ENCODE measurements around the gene STS.

Gene STS, protein sequence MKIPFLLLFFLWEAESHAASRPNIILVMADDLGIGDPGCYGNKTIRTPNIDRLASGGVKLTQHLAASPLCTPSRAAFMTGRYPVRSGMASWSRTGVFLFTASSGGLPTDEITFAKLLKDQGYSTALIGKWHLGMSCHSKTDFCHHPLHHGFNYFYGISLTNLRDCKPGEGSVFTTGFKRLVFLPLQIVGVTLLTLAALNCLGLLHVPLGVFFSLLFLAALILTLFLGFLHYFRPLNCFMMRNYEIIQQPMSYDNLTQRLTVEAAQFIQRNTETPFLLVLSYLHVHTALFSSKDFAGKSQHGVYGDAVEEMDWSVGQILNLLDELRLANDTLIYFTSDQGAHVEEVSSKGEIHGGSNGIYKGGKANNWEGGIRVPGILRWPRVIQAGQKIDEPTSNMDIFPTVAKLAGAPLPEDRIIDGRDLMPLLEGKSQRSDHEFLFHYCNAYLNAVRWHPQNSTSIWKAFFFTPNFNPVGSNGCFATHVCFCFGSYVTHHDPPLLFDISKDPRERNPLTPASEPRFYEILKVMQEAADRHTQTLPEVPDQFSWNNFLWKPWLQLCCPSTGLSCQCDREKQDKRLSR

DNA sequence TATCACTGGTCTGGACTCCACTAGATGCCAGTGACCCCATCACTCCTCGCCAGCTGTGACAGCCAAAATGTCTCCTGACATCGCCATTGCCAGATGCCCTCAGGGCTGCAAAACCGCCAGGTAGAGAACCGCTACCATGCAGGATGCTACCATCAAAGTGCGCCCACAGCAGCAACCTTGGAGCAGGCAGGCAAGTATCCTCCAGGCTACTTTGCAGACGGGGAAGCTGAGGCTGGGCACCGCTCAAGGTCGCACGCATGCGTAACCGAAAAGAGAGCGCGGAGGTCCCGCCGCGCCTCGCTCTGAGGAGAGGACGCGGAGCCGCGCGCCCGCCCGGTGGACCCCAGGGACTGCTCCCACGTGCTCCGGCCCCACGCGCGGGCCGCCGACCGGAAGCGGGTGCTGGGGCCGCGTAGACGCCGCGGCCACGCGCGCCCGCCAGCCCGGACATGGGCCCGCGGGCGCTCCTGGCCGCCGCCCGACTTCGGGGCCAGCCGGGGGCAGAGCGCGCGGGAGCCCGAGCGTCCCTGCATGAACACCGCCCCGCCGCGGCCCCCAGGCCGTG is at the start of gene STS:
Gene STS (plus strand): TSS at position 300 of the 565 bp plus-strand sequence. CDS start 105,488 bp downstream, outside the sequence.
- DNase-seq (ENCODE audit: low read depth in 2 of 2), result peak in 1 of 2 donors; percentile 1

DNA sequence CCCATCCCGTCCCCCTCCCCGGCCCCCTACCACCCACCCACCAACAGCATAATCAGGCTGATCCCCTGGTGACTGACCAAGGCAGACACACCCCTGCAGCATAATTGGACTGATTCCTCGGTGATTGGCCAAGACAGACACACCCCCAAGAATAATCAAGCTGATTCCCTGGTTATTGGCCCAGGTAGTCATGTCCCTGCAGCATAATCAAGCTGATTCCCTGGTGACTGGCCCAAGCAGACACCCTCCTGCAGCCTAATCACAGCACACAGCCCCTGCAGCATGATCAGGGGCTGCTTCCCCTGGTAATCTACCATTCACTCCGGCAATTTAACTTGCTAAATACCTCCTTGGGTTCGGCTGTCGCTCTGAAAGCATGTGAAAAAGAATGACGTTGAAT is 47.5 kb upstream of the STS start:
- no peak for DNase-seq (ENCODE audit: low read depth in 2 of 2)

DNA sequence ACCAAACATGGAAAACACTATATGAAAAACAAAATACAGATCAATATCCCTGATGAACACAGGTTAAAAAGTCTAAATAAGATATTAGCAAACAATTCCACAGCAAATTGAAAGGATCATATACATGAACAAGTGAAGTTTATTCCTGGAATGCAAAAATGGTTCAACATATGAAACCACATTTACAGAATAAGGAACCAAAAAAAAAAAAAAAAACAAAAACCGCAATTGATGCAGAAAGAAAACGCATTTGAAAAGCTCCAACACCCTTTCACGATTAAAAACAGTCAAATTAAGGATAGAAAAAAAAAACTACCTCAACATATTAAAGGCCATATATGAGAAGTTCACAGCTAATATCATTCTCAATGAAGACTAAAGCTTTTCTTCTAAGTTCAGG is 45.4 kb upstream of the STS start:
- DNase-seq (ENCODE audit: low read depth in 2 of 2), result no peak

DNA sequence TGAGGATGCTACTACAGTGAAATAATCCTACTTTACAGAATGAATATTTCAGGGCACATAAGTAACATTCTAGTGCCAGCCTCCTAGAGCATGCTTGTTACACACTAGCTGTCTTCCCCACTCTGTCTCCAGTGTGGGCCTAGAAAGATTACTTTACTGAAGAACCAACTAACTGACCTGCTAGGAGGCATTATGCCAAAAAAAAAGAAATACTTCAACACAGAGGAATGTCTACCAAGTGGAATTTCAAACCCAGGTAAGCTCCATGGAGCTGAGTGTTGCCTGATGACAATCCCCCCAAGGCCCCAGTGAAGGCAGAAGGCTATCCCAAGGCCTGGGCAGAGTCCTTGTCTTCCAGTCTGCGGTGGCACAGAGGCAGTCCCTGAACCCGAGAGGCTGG is 40.9 kb upstream of the STS start:
- no peak for DNase-seq (ENCODE audit: low read depth in 2 of 2)

DNA sequence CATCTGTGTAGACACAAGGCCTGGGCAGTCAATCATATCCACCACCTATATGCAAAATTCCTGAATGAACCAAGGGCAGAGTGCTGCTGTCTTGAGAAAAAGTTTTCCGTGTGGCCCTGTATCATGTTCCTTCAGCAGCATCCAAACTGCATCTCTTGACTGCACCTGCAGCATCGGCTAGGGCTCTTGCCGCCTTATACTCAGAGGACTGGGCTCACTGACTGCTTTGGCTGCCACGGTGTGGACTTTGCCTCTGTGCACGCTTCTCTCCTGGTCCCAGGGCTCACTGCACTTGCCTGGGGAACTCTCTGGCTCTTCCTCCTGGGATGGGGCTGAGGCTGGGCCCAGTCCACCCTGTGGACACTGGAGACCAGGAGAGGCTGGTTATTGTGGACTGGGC is 39.5 kb upstream of the STS start:
- DNase-seq (ENCODE audit: low read depth in 2 of 2), result no peak

DNA sequence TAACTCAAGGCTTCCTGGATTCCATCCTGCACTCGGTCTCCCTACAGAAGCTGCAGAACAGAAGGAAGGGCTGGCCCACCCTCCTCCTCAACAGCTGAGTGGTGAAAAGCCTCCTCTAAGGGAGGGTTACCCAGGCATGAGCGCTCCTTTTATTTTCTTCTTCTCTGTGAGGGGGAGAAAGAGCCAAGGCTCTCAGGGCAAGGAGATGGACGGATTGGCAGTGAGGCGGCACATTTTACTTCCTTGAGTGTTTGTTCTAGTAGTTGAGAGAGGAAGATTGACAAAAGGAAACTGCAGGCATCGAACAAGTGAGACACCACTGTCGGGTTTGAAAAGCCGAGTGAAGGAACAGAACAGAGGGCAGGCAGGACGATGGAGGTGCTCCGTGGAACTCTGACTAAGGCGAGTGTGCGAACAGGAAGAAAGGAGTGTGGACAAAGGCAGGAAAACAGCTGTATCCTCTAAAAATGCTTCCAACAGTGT is 38.4 kb upstream of the STS start:
- DNase-seq (ENCODE audit: low read depth in 2 of 2), result no peak

DNA sequence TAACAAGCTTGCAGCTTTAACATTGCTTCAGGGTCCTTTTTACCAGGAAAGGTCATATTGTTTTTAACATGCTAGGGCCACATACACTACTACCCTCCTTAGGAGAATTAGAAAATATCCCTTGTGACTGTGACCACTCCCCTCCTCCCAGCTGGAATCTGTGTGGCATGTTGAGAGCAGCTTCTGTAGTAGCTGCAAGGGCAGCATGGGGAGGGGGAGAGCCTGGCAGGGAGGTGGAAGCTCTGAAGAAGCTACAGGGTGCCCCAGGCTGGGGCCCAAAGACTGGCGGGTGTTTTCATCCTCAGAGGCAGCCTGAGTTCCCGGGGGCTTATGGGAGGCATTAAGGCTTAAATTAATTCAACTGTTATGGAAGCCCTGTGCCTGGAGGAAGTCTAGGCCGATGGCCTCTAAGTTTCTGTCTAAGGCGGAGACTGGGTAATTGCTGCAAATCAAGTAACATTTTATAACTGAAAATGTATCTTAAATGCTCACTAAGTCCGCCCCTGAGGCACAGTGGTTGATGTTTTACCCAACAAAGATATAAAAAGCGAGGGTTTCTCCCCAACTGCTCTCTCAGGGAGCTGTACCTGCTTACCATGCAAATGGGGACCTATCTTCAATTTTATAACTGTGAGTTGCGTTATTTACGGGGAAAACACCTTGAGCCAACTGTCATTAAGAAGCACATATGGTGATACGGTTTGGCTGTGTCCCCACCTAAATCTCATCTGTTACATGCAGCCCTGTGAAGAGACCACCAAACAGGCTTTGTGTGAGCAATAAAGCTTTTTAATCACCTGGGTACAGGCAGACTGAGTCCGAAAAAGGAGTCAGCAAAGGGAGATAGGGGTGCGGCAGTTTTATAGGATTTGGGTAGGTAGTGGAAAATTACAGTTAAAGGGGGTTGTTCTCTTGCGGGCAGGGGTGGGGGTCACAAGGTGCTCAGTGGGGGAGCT is 37.4 kb upstream of the STS start:
- DNase-seq (ENCODE audit: low read depth in 2 of 2), result no peak

DNA sequence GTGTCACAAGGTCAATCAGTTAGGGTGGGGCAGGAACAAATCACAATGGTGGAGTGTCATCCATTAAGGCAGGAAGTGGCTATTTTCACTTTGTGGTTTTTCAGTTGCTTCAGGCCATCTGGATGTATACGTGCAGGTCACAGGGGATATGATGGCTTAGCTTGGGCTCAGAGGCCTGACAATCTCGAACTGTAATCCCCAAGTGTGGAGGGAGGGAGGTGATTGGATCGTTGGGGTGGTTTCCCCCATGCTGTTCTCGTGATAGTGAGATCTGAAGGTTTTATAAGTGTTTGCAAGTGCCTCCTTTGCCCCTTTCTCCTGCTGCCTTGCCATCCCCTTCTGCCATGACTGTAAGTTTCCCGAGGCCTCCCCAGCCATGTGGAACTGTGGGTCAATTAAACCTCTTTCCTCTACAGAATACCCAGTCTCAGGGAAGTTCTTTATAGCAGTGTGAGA is 36.7 kb upstream of the STS start:
- DNase-seq (ENCODE audit: low read depth in 2 of 2), result no peak

DNA sequence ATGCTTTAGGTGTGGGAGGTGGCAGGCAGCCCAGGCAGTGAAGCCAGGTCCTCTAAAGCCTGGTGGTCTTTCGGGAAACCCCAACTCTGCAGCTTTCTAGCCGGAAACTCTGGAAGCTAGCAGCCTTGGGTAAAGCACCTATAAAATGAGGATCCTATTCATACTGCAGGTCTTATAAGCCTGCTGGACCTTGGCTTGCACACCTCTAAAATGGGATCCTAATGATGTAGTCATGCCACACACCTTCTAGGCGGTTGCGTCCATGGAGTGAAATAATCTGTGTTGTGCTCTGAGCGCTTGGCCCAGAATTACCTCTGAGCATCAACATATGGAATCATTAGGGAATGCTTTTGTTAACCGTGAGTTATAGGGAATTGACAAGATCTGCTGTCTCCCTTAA is 36.0 kb upstream of the STS start:
- no peak for DNase-seq (ENCODE audit: low read depth in 2 of 2)

DNA sequence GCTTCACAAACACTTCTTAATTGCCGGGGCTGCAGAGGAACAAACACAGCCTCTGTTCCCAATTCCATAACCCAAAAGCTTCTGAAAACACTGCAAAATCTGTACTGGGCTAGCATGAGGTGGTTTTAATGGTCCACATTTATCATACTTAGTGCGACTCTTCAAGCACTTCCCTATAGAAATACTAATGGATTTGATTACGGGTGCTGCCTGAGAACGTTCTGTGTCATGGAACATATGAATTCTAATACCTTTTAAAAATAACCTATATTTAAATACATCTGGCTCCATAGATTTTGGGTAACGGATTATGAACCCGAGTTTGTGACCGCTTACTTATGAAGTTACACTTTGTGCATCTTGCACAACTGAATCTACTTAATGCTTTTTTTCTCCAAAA is 35.4 kb upstream of the STS start:
- no peak for DNase-seq (ENCODE audit: low read depth in 2 of 2)

DNA sequence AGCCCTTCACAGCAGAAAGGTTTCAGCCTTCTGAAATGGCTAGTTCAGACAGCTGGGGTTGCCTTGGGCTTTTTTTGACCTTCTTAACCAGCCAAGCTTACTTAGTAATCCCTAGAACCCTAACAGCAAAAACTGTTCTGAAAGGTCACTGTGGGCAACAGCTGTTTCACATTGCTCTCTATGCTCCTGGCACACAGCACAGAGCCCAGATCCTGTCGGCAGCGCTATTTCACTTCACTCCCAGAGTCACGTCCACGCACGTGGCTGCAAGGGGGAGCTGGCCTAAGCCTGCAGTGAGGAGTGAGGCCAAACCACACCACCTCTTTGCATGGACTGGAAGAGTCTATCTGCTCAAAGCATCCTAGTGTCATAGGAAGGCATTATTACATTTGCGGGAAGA is 32.0 kb upstream of the STS start:
- no peak for DNase-seq (ENCODE audit: low read depth in 2 of 2)

DNA sequence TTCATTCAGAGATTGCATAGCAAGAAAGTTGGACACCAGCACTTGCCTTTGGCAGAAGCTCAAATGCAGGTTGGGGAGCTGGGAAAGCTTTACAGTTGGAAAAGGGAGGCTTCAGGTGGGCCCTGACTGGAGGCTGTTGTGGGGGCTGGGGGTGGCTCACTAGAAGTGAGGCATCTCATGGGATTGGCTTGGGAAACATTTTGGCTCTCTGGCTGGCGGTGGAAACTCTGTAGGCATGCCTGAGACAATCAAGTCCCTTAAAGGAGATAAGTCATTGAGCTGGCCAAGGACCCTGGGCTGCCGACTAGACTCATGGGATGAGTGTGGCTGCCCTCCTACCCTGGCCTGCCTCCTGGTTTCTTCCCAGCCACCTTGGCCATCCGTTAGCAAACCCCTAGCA is 31.4 kb upstream of the STS start:
- DNase-seq (ENCODE audit: low read depth in 2 of 2), result no peak

DNA sequence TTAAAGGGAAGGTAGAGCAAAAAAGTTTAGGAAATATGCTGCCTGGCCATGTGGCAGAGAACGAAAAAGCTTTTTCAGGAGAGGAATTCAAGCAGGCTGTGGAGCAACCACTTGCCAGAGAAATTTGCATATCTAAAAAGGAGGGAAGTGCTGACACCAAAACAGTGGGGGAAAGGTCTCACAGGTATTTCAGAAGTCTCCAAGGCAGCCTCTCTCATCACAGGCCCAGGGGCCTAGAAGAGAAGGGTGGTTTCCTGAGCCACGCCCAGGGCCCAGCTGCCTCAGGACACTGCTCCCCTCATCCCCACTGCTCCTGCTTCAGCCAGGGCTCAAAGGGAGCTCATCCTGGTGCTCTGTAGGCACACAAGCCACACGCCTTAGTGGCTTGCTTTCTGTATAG is 29.9 kb upstream of the STS start:
- no peak for DNase-seq (ENCODE audit: low read depth in 2 of 2)

DNA sequence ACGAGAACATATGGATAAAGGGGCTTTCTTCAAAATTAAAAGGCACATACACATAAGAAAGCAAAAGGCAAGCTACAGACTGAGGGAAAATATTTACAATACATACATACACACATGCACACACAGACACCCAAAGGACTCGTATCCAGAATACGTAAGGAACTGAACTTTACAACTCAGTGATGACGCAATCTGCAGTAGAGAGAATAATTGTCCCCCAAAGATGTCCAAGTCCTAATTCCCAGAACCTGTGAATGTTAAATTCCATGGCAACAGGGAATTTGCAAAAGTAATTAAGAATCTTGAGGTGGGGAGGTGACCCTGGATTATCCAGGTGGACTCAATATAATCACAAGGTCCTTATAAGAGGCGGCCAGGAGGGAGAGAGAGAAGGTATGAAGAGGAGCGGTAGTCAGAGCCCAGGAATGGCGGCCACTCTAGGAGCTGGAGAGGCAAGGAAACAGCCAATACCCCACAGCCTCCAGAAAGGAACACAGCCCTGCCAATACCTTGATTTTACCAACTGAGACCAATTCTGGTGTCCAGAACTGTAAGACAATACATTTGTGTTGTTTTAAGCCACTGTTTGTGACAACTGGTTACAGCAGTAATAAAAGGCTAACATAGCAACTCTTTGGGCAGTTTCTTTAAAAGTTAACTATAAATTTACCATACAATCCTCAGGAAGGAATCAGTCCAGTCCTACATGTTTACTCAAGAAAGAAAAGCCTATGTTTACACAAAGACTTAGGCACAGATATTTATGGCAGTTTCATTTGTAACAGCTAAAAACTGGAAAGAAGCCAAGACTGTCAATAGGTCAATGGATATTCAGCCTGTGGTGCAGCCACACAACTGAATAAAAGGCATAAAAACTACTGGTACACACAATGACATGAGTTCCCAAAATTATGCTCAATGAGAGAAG is 27.3 kb upstream of the STS start:
- DNase-seq (ENCODE audit: low read depth in 2 of 2), result no peak

DNA sequence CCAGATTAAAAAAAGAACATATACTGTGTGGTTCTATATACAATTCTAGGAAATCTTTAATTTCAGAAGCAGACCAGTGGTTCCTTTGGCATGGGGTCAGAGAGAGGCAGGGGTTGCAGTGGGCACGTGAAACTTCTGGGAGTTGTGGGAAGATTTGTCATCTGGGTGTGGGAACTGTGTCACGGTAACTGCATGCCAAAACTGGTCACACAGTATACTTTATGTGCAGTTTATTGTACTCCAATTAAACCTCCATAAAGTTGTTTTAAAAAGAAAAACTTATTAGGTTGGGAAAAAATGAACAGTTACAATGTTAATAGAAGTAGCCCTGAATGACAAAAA is 26.7 kb upstream of the STS start:
- no peak for DNase-seq (ENCODE audit: low read depth in 2 of 2)

DNA sequence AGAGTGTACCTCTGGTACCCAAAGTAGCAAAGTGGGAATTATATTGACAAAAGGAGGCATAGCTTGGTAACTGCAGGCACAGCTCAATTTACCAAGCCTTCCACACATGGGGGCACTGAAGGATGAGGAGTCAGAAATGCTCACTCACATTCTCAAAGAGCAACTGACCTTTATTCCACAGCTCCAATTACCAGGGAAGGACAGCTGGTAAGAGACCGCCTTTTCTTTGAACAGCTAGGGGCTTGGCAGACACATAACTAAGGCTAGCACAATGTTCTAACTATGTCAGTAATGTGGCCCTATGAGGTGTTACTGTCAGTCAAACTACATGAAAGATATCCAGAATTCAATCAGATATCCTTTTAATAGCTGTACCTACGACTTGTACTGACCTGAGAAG is 20.5 kb upstream of the STS start:
- DNase-seq (ENCODE audit: low read depth in 2 of 2), result no peak

DNA sequence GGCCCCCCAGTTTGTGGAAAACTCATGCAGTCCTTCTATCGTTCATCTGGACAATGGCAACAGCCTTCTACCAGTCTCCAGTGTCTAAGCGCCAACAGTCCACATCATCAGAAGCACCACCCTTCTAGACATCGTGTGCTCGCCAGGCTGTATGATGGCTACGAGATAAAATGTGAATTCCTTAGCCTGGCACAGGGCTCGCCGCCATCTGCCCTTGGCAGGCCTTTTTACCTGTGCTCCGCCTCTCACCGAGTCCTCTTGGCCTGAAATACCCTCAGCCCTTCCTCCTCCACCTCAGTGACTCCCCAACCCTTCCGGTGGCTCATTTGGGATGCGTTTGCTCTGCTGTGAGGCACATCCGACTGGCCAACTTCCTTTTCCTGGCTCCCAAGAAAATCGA is 15.9 kb upstream of the STS start:
- DNase-seq (ENCODE audit: low read depth in 2 of 2), result no peak

DNA sequence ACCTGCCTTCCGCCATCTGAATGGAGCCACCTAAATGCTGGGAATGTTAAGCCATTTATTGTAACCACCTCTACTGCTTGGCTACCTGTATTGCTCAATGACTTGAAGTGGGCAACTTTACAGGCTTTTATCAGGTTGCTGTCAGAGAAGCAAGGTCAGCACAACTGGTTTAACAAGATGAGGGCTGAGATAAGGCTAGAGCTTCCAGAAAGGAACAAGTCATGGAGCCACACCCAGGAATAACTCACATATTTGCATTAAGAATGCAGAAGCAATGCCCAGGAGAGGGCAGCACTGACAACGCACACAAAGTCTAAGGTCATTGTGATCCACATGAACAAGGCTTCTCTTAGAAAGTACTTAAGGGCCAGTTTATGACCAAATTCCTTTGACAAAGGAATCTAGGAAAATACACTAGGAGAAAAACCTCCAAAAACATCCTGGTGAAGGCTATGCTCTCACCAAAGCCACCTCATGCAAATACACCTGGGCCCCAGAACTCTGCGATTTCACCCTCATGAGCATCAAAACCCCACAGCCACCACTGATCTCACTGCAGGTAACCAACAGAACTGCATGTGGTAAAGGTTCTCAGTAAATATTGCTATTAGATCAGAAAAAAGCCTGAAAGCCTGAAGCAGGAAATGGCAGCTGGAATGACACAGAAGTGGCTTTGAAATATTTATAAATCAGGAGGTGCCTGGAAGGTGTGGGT is 15.0 kb upstream of the STS start:
- no peak for DNase-seq (ENCODE audit: low read depth in 2 of 2)

DNA sequence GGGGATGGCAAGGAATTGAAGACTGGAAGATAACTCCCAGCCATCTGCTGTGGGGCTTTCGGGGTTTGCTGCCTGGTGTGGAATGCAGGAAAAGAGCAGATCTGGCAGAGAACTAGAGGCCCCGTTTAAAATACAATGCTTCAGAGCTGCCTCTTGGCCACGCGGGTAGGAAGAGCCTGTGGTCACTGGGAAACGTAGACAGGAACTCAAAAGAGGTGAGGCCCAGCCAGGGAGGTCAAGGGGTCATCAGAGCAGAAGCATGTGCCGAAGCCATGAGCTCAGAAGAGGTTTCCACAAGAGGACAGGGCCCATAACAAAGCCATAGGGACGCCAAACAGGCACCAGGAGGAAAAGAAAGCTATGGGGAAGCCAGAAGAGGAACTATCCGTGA is 14.5 kb upstream of the STS start:
- no peak for DNase-seq (ENCODE audit: low read depth in 2 of 2)

DNA sequence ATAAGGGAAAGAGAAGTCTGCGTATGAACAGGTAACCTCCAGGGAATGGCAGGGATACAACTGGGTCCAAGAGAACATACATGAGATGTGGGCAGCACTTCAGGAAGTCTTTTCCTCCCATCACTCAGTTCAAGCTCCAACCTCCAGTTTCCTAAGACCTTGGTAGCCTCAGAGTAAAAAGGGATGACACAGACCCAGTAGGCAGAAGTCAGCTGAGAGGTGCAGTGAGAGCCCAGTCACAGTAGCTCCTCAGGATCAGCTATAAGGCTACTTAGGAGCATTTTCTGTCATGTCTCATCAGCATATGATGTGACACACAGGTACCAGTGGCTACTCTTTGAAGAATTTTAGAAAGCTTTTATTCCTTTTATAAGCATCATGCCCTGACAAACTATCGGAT is 12.5 kb upstream of the STS start:
- no peak for DNase-seq (ENCODE audit: low read depth in 2 of 2)

All from stimulated activated CD4-positive, alpha-beta T cell treated with anti-CD3 and anti-CD28 coated beads, Interleukin-1b, Interleukin-23, amount 100 ng/mL, for 1 hour (primary cell).